Sigmoid colon (tissue), 7 donors: ENCODE results near the gene CFAP54. TPM values are rescaled to one million over a fixed set of nuclear protein-coding genes. Genes with fewer than 3 reads are reported as not detected.

Experiments
- DNase-seq: peaks from one replicate; pipeline ENCODE4 v3.0.0-alpha.2; 2019
- H3K27ac ChIP-seq, 4 donors: fragments of 200-600 bp; sonication (generic); one replicate each; pipeline ENCODE4 v1.5.1; 2016 to 2019; ENCODE audit warnings: mild to moderate bottlenecking in 1 of 4
- H3K27me3 ChIP-seq, 3 donors: fragments of 200-600 bp; sonication (generic); one replicate each; pipeline ENCODE4 v1.5.1; 2019; ENCODE audit warnings: mild to moderate bottlenecking in 1 of 3
- H3K36me3 ChIP-seq, 4 donors: fragments of 200-600 bp; sonication (generic); one replicate each; pipeline ENCODE4 v1.5.1; 2016 to 2019
- H3K4me1 ChIP-seq, 4 donors: fragments of 200-600 bp; sonication (generic); one replicate each; pipeline ENCODE4 v1.5.1; 2017 to 2019
- H3K4me3 ChIP-seq, 4 donors: fragments of 200-600 bp; sonication (generic); one replicate each; pipeline ENCODE4 v1.5.1; 2017 to 2019; ENCODE audit warnings: mild to moderate bottlenecking in 2 of 4, moderate library complexity in 1 of 4
- H3K9me3 ChIP-seq, 4 donors: fragments of 200-600 bp in 3 of 4; sonication (generic) in 3 of 4; one replicate each; pipeline versions ENCODE4 v1.5.1 to v1.6.1; 2013 to 2019
- CTCF ChIP-seq, 4 experiments: fragments of 450-650 bp in 3 of 4; fragments of 200-600 bp in 1 of 4; IDR thresholded peaks; one replicate each; pipeline ENCODE4 v1.5.1; 2016 to 2019; ENCODE audit warnings: antibody characterized with exemption in 4 of 4, mild to moderate bottlenecking in 3 of 4, moderate library complexity in 2 of 4
- EP300 ChIP-seq, 4 donors: sonication (generic); formaldehyde crosslinking; IDR thresholded peaks; one replicate each; pipeline ENCODE4 v1.6.1; 2017; ENCODE audit warnings: antibody characterized with exemption in 4 of 4
- POLR2A ChIP-seq, 2 donors: fragments of 450-650 bp; IDR thresholded peaks; one replicate each; pipeline ENCODE4 v1.6.1; 2016; ENCODE audit warnings: antibody characterized with exemption in 2 of 2, mild to moderate bottlenecking in 2 of 2, moderate library complexity in 2 of 2
- POLR2AphosphoS5 ChIP-seq, 4 donors: sonication (generic); formaldehyde crosslinking; IDR thresholded peaks; one replicate each; pipeline ENCODE4 v1.6.1; 2017; ENCODE audit warnings: antibody characterized with exemption in 4 of 4
- WGBS, 2 donors: extraction: QIAGEN DNeasy Blood & Tissue Kit; methylation state at CpG; one replicate each; pipeline ENCODE4 v1.1.7; 2013; 5-methylcytosine and 5-hydroxymethylcytosine counted together
- intact Hi-C: fragments of 100-400 bp; cut with DNase I; formaldehyde crosslinking; loops from one replicate; pipeline ENCODE4 v1.15.1; 2023
- polyA plus RNA-seq, 3 donors: library from polyadenylated mRNA; stranded (reverse); fragments of 200-250 nt; gene quantifications; one replicate each; pipeline ENCODE4 v1.2.3, GENCODE V29; 2013
- total RNA-seq, 4 donors: library from RNA; depleted of rRNA; stranded (reverse); fragments of >200 nt; gene quantifications; one replicate each; pipeline ENCODE4 v1.1.0, GENCODE V29; 2016
- donor health status: healthy with polysubstance abuse.
- donor health status: Bipolar disorder and iron deficiency.
- donor health status: healthy.

The CFAP54 gene
- total and polyA plus RNA-seq, 7 donors, result 0.07 to 10.5 (median 3.1) TPM; not detected in 2

- Histone ChIP-seq H3K36me3 (no peaks in the 10 kb centered on the region), H3K4me3 (no peak overlapping the region), H3K4me1 (no peaks in the 10 kb centered on the region), H3K9me3 (no peaks in the 10 kb centered on the region), H3K27me3 (no peaks in the 10 kb centered on the region), H3K27ac (no peak overlapping the region)
- DNase-seq, result no peak
- no peak for TF ChIP-seq CTCF (IDR thresholded peaks at IDR 0.05)
- no peak for TF ChIP-seq POLR2A (IDR thresholded peaks at IDR 0.05)
- TF ChIP-seq POLR2AphosphoS5 (IDR thresholded peaks at IDR 0.05), result no peak
- no peak for TF ChIP-seq EP300 (IDR thresholded peaks at IDR 0.05)
- intact Hi-C loops, result no loop called here
- WGBS, 2 donors, result 87 to 88% methylated on average over 7 of the region's 7 CpGs
These were observed 26.7 kb upstream of the CFAP54 start for GRCh38 chr12:96462571-96463280.

GRCh38 chr12:96465896-96466295, 23.5 kb upstream of the CFAP54 start:
- no peaks in the 10 kb centered on the region for H3K4me1 ChIP-seq
- WGBS, 2 donors, result 86 to 89% methylated on average over 3 of the region's 3 CpGs
- no peak overlapping the region for H3K27ac ChIP-seq
- intact Hi-C loops, result no loop called here
- DNase-seq, result no peak
- no peaks in the 10 kb centered on the region for H3K9me3 ChIP-seq
- H3K4me3 ChIP-seq, result no peak overlapping the region
- H3K36me3 ChIP-seq, result no peaks in the 10 kb centered on the region
- H3K27me3 ChIP-seq, result no peaks in the 10 kb centered on the region
- TF ChIP-seq EP300 (IDR thresholded peaks at IDR 0.05), result no peak
- TF ChIP-seq POLR2A (IDR thresholded peaks at IDR 0.05), result no peak
- no peak for TF ChIP-seq CTCF (IDR thresholded peaks at IDR 0.05)
- no peak for TF ChIP-seq POLR2AphosphoS5 (IDR thresholded peaks at IDR 0.05)

DNA sequence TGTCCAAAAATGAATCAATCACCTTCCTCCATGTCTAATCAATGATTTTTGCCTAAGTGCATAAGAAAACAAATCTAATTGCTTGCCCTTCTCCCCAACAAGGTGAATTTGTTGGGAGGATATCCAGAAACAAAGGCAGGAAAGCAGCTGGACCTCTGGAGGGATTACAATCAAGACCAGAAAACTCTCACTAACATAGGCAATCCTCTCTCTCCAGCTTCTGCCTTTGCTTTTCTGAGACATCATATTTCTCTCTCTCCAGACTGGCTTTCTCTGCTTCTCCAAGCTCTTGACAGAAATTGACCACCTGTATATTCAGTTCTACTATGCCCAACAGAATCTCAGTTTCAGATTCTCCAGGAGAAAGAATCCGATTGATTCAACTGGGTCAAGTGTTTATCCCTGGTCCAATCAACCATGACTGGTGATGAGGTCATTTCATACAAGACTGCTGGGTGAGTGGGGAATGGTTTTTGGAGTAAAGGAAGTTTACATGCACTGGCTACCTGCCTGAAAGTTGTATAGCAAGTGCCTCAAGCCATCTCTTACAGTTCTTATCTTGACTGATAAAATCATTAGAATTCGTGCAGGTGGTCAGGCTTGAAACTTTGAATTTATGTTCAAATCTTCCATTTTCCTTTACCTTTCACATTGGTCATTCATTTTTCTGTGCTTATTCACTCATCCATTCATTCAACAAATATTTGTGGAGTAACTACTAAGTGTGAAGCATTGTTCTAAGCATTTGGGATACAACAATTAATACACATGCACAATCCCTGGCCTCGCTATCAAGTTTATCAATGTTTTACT, 22.2 kb upstream of the CFAP54 start:
- Histone ChIP-seq H3K4me1 (no peaks in the 10 kb centered on the region), H3K9me3 (no peaks in the 10 kb centered on the region), H3K36me3 (no peaks in the 10 kb centered on the region), H3K27ac (no peak overlapping the region), H3K27me3 (no peaks in the 10 kb centered on the region), H3K4me3 (no peak overlapping the region)
- TF ChIP-seq CTCF (IDR thresholded peaks at IDR 0.05), result no peak
- no peak for TF ChIP-seq EP300 (IDR thresholded peaks at IDR 0.05)
- TF ChIP-seq POLR2A (IDR thresholded peaks at IDR 0.05), result no peak
- TF ChIP-seq POLR2AphosphoS5 (IDR thresholded peaks at IDR 0.05), result no peak
- DNase-seq, result no peak
- WGBS, 2 donors, result 66 to 85% methylated on average over 3 of the region's 3 CpGs
- intact Hi-C loops, result no loop called here

- Histone ChIP-seq H3K27ac (no peak overlapping the region), H3K9me3 (no peaks in the 10 kb centered on the region), H3K36me3 (no peaks in the 10 kb centered on the region), H3K4me1 (no peaks in the 10 kb centered on the region), H3K4me3 (no peak overlapping the region), H3K27me3 (no peaks in the 10 kb centered on the region)
- no peak for DNase-seq
- intact Hi-C loops, result no loop called here
- TF ChIP-seq CTCF (IDR thresholded peaks at IDR 0.05), result no peak
- TF ChIP-seq POLR2A (IDR thresholded peaks at IDR 0.05), result no peak
- no peak for TF ChIP-seq EP300 (IDR thresholded peaks at IDR 0.05)
- no peak for TF ChIP-seq POLR2AphosphoS5 (IDR thresholded peaks at IDR 0.05)
- WGBS, 2 donors, result 93 to 95% methylated on average over 2 of the region's 2 CpGs
These were observed 17.9 kb upstream of the CFAP54 start for GRCh38 chr12:96471368-96472050.
